PC-3 (cell line): ENCODE data around the gene DPF3. TPM values are rescaled to one million over a fixed set of nuclear protein-coding genes. Genes with fewer than 3 reads are reported as not detected.

Experiments
- ATAC-seq: fragments of 200-7000 bp; cut with Tn5 transposase; 2 replicates; pipeline ENCODE4 v1.9.1; 2020; ENCODE audit warnings: mild to moderate bottlenecking, moderate library complexity
- BruUV-seq: library from RNA; stranded (reverse); fragments of 400-500 nt; replicated peaks from 2 replicates; lab custom pipeline; 2021; lab: Mats Ljungman, UMichigan
- CTCF ChIA-PET: fragments of 300-600 bp; sonication (Branson Sonifier 250); formaldehyde crosslinking; loops from one replicate; lab custom pipeline; 2022; ENCODE audit warnings: antibody characterized with exemption; lab: Charles Lee
- POLR2A ChIA-PET: fragments of 300-600 bp; sonication (Branson Sonifier 250); formaldehyde crosslinking; loops from one replicate; lab custom pipeline; 2022; ENCODE audit warnings: antibody characterized with exemption; ENCODE audit not compliant: unreplicated experiment; lab: Charles Lee
- DNase-seq: peaks from one replicate; pipeline ENCODE4 v3.0.0-alpha.2; 2015
- H2AFZ ChIP-seq: fragments of 300-600 bp; sonication (generic); 2 replicates; pipeline ENCODE4 v1.6.0; 2016; ENCODE audit warnings: antibody characterized with exemption, low read length
- H3F3A ChIP-seq: fragments of 300-600 bp; sonication (generic); one replicate; pipeline ENCODE4 v1.6.0; 2017; ENCODE audit warnings: antibody characterized with exemption, low read length, control low read depth, mild to moderate bottlenecking; ENCODE audit not compliant: unreplicated experiment
- H3K27ac ChIP-seq: fragments of 300-600 bp; sonication (generic); 2 replicates; pipeline ENCODE4 v1.5.1; 2016; ENCODE audit warnings: mild to moderate bottlenecking, low read length
- H3K27me3 ChIP-seq: fragments of 300-600 bp; sonication (generic); 2 replicates; pipeline ENCODE4 v1.6.1; 2016; ENCODE audit warnings: low read length, mixed read lengths
- H3K36me3 ChIP-seq: fragments of 300-600 bp; sonication (generic); 2 replicates; pipeline ENCODE4 v1.6.1; 2016; ENCODE audit warnings: low read depth, mixed run types, low read length, mixed read lengths
- H3K4me1 ChIP-seq: fragments of 300-600 bp; sonication (generic); 2 replicates; pipeline ENCODE4 v1.5.1; 2016; ENCODE audit warnings: low read length; ENCODE audit not compliant: insufficient read depth
- H3K4me2 ChIP-seq: fragments of 300-600 bp; sonication (generic); 2 replicates; pipeline ENCODE4 v1.6.0; 2016; ENCODE audit warnings: low read length
- H3K4me3 ChIP-seq: fragments of 300-600 bp; sonication (generic); 2 replicates; pipeline ENCODE4 v1.5.1; 2016; ENCODE audit warnings: mild to moderate bottlenecking, low read length, mixed read lengths
- H3K79me2 ChIP-seq: fragments of 300-600 bp; sonication (generic); 2 replicates; pipeline ENCODE4 v1.6.1; 2017; ENCODE audit warnings: low read length, mixed read lengths
- H3K9ac ChIP-seq: fragments of 300-600 bp; sonication (generic); 2 replicates; pipeline ENCODE4 v1.6.0; 2016; ENCODE audit warnings: mild to moderate bottlenecking, low read length
- H3K9me2 ChIP-seq: fragments of 300-600 bp; sonication (generic); replicated peaks from 2 replicates; pipeline ENCODE4 v1.6.1; 2016; ENCODE audit warnings: mixed run types, low read length, mixed read lengths
- H3K9me3 ChIP-seq: fragments of 300-600 bp; sonication (generic); 2 replicates; pipeline ENCODE4 v1.6.1; 2016; ENCODE audit warnings: low read length, mixed read lengths
- H4K20me1 ChIP-seq: fragments of 300-600 bp; sonication (generic); 2 replicates; pipeline ENCODE4 v1.6.1; 2016; ENCODE audit warnings: low read length, mixed read lengths
- CTCF ChIP-seq: fragments of 300-600 bp; sonication (generic); conservative IDR thresholded peaks from 2 replicates; pipeline ENCODE4 v1.5.1; 2017; ENCODE audit warnings: antibody characterized with exemption, low read depth, mild to moderate bottlenecking, low read length
- EZH2 ChIP-seq: fragments of 300-600 bp; sonication (generic); IDR thresholded peaks from one replicate; pipeline ENCODE4 v1.6.1; 2017; ENCODE audit warnings: antibody characterized with exemption, mild to moderate bottlenecking, low read length; ENCODE audit not compliant: unreplicated experiment
- EZH2phosphoT487 ChIP-seq: fragments of 300-600 bp; sonication (generic); IDR thresholded peaks from 2 replicates; pipeline ENCODE4 v1.6.1; 2018; ENCODE audit warnings: mild to moderate bottlenecking, antibody characterized with exemption, low read length, borderline replicate concordance
- intact Hi-C: fragments of 100-400 bp; cut with micrococcal nuclease; formaldehyde crosslinking; loops from 2 replicates; pipeline ENCODE4 v1.9.0; 2023
- total RNA-seq: library from RNA; depleted of rRNA; stranded (reverse); fragments of >200 nt; gene quantifications from 2 replicates; pipeline ENCODE4 v1.2.3, GENCODE V29; 2014

The DPF3 gene
- total RNA-seq, 1 experiment from 2014 or later, result 16.6 TPM

- Histone ChIP-seq H3F3A (no peaks in the 10 kb centered on the region), H4K20me1 (no peaks in the 10 kb centered on the region), H3K9me2 (no peaks in the 10 kb centered on the region), H3K9ac (no peak overlapping the region), H3K4me3 (no peak overlapping the region), H3K27ac (no peak overlapping the region), H3K4me1 (peaks cover 5% of the 10 kb centered on the region; the same call in 1 of the 2 replicates), H3K27me3 (no peaks in the 10 kb centered on the region), H2AFZ (no peak overlapping the region), H3K79me2 (peaks cover 6% of the 10 kb centered on the region; the same call in 1 of the 2 replicates), H3K4me2 (no peak overlapping the region), H3K9me3 (no peaks in the 10 kb centered on the region), H3K36me3 (no peaks in the 10 kb centered on the region)
- BruUV-seq, result no TSS peak
- DNase-seq, result no peak
- ChIA-PET CTCF (interaction anchor here (0.5 kb wide), 1 partner anchor 178 kb away, joined by 3 read pairs; no protein-coding TSS in a partner anchor), POLR2A (no interaction called here)
- no peak for ATAC-seq
- TF ChIP-seq CTCF, result no peak
- no peak for TF ChIP-seq EZH2
- TF ChIP-seq EZH2phosphoT487, result no peak
- intact Hi-C loops, result loop anchor here (1.0 kb wide), 1 partner anchor 41 kb away; no protein-coding TSS in a partner anchor
Measured at GRCh38 chr14:72786378-72787350, 107.2 kb downstream of the DPF3 start.

- Histone ChIP-seq H4K20me1 (no peaks in the 10 kb centered on the region), H3F3A (no peaks in the 10 kb centered on the region), H2AFZ (no peak overlapping the region), H3K36me3 (peaks cover 2% of the 10 kb centered on the region; the same call in 1 of the 2 replicates), H3K9me2 (no peaks in the 10 kb centered on the region), H3K27me3 (no peaks in the 10 kb centered on the region), H3K4me2 (no peak overlapping the region), H3K9me3 (no peaks in the 10 kb centered on the region), H3K4me1 (peaks cover 9% of the 10 kb centered on the region; the same call in 1 of the 2 replicates), H3K27ac (no peak overlapping the region), H3K4me3 (no peak overlapping the region), H3K79me2 (no peaks in the 10 kb centered on the region), H3K9ac (no peak overlapping the region)
- CTCF ChIA-PET, result no interaction called here
- POLR2A ChIA-PET, result no interaction called here
- no peak for ATAC-seq
- BruUV-seq, result no TSS peak
- TF ChIP-seq EZH2phosphoT487 (no peak), EZH2 (no peak), CTCF (no peak)
- no peak for DNase-seq
- intact Hi-C loops, result no loop called here
Measured at GRCh38 chr14:72783741-72784140, 110.2 kb downstream of the DPF3 start.

- Histone ChIP-seq H3K9ac (no peak overlapping the region), H3K79me2 (no peaks in the 10 kb centered on the region), H3K27me3 (no peaks in the 10 kb centered on the region), H3K9me3 (no peaks in the 10 kb centered on the region), H3K9me2 (no peaks in the 10 kb centered on the region), H3K36me3 (peaks cover 2% of the 10 kb centered on the region; the same call in 1 of the 2 replicates), H3F3A (no peaks in the 10 kb centered on the region), H3K4me2 (no peak overlapping the region), H4K20me1 (no peaks in the 10 kb centered on the region), H3K4me1 (peaks cover 9% of the 10 kb centered on the region; the same call in 1 of the 2 replicates), H2AFZ (no peak overlapping the region), H3K27ac (no peak overlapping the region), H3K4me3 (no peak overlapping the region)
- no peak for DNase-seq
- intact Hi-C loops, result no loop called here
- ChIA-PET POLR2A (no interaction called here), CTCF (no interaction called here)
- TF ChIP-seq CTCF (no peak), EZH2 (no peak)
- no peak for ATAC-seq
- BruUV-seq, result no TSS peak
Measured at GRCh38 chr14:72782817-72783216, 111.1 kb downstream of the DPF3 start.
